Measurements from ENCODE around the gene TLR7. TPM values are rescaled to one million over a fixed set of nuclear protein-coding genes. Genes with fewer than 3 reads are reported as not detected.

The TLR7 gene
- total and polyA plus RNA-seq, 2 of the 4 experiments (the other 2 are of a cell fraction), result not detected

- Histone ChIP-seq H3K79me1 (ENCODE audit: low read depth in 1 of 2, low read length in 2 of 2) (no peaks in the 10 kb centered on the region), H3K4ac (ENCODE audit: low read depth, low read length) (no peak overlapping the region), H4K8ac (ENCODE audit: low read depth in 2 of 2, low read length in 2 of 2) (no peak overlapping the region), H3K23ac (ENCODE audit: low read depth, low read length) (no peak overlapping the region), H3K36me3 (ENCODE audit: control insufficient read depth, insufficient read depth, low read length) (no peaks in the 10 kb centered on the region), H2AFZ (replicated peaks; ENCODE audit: low read length, poor library complexity) (no peak overlapping the region), H3K9ac (ENCODE audit: low read depth, low read length) (no peak overlapping the region), H2BK120ac (ENCODE audit: low read depth, low read length) (no peak overlapping the region), H4K20me1 (ENCODE audit: insufficient read depth, low read length) (no peaks in the 10 kb centered on the region), H2AK9ac (replicated peaks; ENCODE audit: low read depth, low read length, poor library complexity) (no peak overlapping the region), H3K9me1 (ENCODE audit: insufficient read depth, low read length) (no peaks in the 10 kb centered on the region), H3K27ac (ENCODE audit: insufficient read depth, low read length) (no peak overlapping the region), H2BK5ac (ENCODE audit: low read depth, low read length, poor library complexity, severe bottlenecking) (no peak overlapping the region), H3K56ac (ENCODE audit: extremely low read depth, insufficient read depth, low read length) (no peak overlapping the region), H3K14ac (replicated peaks; ENCODE audit: low read depth, low read length) (no peak overlapping the region), H2AK5ac (ENCODE audit: low read depth, low read length) (no peak overlapping the region), H4K91ac (ENCODE audit: insufficient read depth, low read depth, low read length) (no peak overlapping the region), H4K5ac (ENCODE audit: low read depth, low read length) (no peak overlapping the region), H3K4me3 (ENCODE audit: insufficient read depth, low read depth, low read length) (no peak overlapping the region), H3K18ac (ENCODE audit: low read depth, low read length) (no peak overlapping the region), H3K27me3 (ENCODE audit: control insufficient read depth, insufficient read depth, low read length) (no peaks in the 10 kb centered on the region; the same call in none of the 2 replicates), H3K9me3 (ENCODE audit: control insufficient read depth, insufficient read depth, low read length) (no peaks in the 10 kb centered on the region), H2BK15ac (ENCODE audit: low read depth, low read length) (no peak overlapping the region), H3K4me1 (ENCODE audit: control insufficient read depth, insufficient read depth, low read length) (no peaks in the 10 kb centered on the region), H3K4me2 (ENCODE audit: low read depth, low read length) (no peak overlapping the region), H2BK20ac (ENCODE audit: low read depth, low read length) (no peak overlapping the region)
- ChIA-PET POLR2A (ENCODE audit: unreplicated experiment) (no interaction called here), CTCF (no interaction called here)
- intact Hi-C loops (cut with micrococcal nuclease) (no loop called here), in situ Hi-C loops (cut with MboI; ENCODE audit: low sequenced_read_pairs) (no loop called here), dilution Hi-C loops (cut with HindIII; ENCODE audit: low sequenced_read_pairs, unreplicated experiment) (no loop called here)
- no peak for DNase-seq
- TF ChIP-seq CEBPB (IDR thresholded peaks at IDR 0.05; ENCODE audit: low read depth, low read length), result no peak
- TF ChIP-seq MAZ (IDR thresholded peaks at IDR 0.05; ENCODE audit: borderline replicate concordance, low read depth, low read length), result no peak
- ATAC-seq (ENCODE audit: low read depth), result no peak
- no TSS peak for BruUV-seq (replicated peaks)
- WGBS, 2 experiments (ENCODE audit: extremely low coverage in 2 of 2, insufficient read length in 1 of 2), result no CpG with 5 or more reads among the region's 5 CpGs
Measured at GRCh38 chrX:12912791-12913482, 46.1 kb downstream of the TLR7 start.
